ENCODE data around the gene SBK3.

DNA sequence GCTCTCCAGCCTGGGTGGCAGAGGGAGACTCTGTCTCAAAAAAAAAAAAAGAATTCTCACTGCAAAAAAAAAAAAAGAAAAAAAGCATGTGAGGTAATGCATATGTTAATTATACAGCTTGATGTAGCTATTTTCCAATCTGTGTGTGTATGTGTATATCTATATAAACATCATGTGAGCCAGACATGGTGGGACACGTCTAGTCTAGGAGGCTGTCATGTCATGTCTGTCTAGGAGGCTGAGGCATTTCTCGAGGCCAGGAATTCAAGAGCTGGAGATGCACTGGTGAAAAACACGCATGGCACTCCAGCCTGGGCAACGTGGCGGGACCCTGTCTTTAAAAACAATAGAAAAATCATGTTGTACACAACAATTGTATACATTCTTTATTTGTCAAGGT lies 6.9 kb upstream of the SBK3 start:
- TF ChIP-seq, protein P1, sequence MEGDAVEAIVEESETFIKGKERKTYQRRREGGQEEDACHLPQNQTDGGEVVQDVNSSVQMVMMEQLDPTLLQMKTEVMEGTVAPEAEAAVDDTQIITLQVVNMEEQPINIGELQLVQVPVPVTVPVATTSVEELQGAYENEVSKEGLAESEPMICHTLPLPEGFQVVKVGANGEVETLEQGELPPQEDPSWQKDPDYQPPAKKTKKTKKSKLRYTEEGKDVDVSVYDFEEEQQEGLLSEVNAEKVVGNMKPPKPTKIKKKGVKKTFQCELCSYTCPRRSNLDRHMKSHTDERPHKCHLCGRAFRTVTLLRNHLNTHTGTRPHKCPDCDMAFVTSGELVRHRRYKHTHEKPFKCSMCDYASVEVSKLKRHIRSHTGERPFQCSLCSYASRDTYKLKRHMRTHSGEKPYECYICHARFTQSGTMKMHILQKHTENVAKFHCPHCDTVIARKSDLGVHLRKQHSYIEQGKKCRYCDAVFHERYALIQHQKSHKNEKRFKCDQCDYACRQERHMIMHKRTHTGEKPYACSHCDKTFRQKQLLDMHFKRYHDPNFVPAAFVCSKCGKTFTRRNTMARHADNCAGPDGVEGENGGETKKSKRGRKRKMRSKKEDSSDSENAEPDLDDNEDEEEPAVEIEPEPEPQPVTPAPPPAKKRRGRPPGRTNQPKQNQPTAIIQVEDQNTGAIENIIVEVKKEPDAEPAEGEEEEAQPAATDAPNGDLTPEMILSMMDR (IDR thresholded peaks at IDR 0.05), result no peak
- TF ChIP-seq EP300 (IDR thresholded peaks at IDR 0.05), result no peak
- no peak for TF ChIP-seq POLR2A (IDR thresholded peaks at IDR 0.05)
- TF ChIP-seq POLR2AphosphoS5 (IDR thresholded peaks at IDR 0.05), result no peak

All from stomach (tissue), 4 donors.